ENCODE measurements around the gene TEDC2. TPM values are rescaled to one million over a fixed set of nuclear protein-coding genes. Genes with fewer than 3 reads are reported as not detected.
A peak's percentile ranks its signal among the peaks of the same experiment; 100 is the strongest.

TEDC2 gene
- total RNA-seq, 1 donor from 2014 or later = not detected

DNA sequence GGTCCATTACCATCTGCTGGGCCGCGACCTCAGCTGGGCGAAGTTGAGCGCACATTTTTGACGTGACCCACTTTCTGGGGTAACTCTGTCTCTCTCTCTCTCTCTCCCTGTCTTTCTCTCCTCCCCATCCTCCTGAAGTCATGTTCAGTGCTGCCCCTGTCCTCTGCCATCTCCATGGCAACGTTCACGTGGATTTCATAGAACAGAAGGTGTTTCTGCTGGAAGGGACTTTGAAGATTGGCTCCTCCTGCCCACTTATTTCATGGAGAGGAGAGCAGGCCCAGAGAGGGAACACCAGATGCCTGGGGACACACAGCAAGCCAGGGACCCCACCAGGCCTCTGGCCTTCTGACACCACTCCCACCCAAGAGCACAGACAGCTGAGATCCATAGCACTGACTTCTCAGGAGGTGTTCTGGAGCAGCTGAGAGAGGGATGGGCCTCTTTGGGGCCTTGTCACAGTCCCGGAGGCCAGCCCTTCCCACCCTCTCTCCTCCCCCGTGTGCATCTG lies 34.8 kb upstream of the TEDC2 start:
- peaks cover 2 to 3% of the 10 kb centered on the region in 2 donors for H3K4me1 ChIP-seq
- peak in 1 of 2 donors; percentile 43 for DNase-seq (ENCODE audit: low spot score in 2 of 2)
- TF ChIP-seq, protein P1, sequence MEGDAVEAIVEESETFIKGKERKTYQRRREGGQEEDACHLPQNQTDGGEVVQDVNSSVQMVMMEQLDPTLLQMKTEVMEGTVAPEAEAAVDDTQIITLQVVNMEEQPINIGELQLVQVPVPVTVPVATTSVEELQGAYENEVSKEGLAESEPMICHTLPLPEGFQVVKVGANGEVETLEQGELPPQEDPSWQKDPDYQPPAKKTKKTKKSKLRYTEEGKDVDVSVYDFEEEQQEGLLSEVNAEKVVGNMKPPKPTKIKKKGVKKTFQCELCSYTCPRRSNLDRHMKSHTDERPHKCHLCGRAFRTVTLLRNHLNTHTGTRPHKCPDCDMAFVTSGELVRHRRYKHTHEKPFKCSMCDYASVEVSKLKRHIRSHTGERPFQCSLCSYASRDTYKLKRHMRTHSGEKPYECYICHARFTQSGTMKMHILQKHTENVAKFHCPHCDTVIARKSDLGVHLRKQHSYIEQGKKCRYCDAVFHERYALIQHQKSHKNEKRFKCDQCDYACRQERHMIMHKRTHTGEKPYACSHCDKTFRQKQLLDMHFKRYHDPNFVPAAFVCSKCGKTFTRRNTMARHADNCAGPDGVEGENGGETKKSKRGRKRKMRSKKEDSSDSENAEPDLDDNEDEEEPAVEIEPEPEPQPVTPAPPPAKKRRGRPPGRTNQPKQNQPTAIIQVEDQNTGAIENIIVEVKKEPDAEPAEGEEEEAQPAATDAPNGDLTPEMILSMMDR (IDR thresholded peaks at IDR 0.05) = no peak
- H3K9me3 ChIP-seq = no peaks in the 10 kb centered on the region
- no peaks in the 10 kb centered on the region for H3K36me3 ChIP-seq
- H3K4me3 ChIP-seq = no peak overlapping the region
- no peak overlapping the region for H3K27ac ChIP-seq
- intact Hi-C loops (cut with DNase I) = loop anchor here (5.0 to 10.0 kb wide), 3 partner anchors 77 to 330 kb away; partner anchors contain the start of genes RNPS1 and SRRM2
- H3K27me3 ChIP-seq = no peaks in the 10 kb centered on the region

DNA sequence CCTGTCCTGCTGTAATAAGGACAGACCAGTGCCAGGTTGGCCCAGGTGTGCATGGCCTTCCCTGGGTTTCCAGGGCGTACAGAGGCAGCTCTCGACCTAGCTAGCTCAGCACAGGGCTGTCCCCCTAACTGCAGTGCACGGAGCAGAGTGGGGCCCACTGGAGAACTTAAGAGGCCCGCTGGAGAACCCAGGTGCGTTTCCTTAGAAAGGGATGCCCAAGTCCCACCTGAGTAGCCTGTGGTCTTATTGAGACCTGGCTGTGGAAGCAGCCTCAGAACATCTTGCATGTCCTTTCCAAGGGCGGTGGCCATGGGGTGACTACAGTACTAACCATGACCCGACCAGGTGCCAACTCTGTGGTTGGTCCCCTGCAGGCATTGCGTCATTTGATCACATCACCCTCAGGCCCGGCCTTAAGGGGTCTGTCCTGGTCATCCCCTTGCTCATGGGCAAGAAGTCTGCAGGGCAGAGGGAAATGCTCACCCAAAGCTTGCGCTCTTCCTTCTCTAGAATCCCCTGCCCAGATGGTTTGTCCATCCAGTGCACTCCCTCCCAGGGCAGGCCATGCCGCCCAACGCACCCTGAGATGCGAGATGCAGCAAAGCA lies 34.0 kb upstream of the TEDC2 start:
- Histone ChIP-seq H3K9me3 (no peaks in the 10 kb centered on the region), H3K27ac (no peak overlapping the region), H3K4me1 (peaks cover 3 to 7% of the 10 kb centered on the region in 2 donors), H3K4me3 (no peak overlapping the region), H3K27me3 (no peaks in the 10 kb centered on the region), H3K36me3 (no peaks in the 10 kb centered on the region)
- intact Hi-C loops (cut with DNase I) = loop anchor here (5.0 to 10.0 kb wide), 3 partner anchors 76 to 329 kb away; partner anchors contain the start of genes RNPS1 and SRRM2
- peak in 1 of 2 donors; percentile 58 for DNase-seq (ENCODE audit: low spot score in 2 of 2)
- TF ChIP-seq, protein P1 (IDR thresholded peaks at IDR 0.05) = no peak

DNA sequence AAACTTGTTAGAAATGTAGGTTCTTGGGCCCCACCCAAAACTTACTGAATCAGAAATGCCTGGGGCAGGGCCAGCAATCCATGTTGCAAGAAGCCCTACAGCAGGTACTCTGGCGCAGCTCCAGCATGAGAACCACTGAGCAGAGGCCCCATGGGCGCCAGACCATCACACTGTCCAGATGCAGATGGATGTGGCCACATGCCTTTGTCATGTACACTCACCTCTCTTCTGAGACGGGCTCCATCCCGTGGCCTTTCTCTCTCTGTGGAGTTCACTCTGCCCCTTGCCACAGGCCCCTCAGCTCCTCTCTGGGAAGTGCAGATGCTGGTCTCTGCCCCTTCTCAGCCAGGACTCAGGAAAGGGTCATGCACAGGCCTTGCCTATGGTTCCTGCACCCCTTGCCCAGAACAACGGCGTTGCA lies 33.0 kb upstream of the TEDC2 start:
- DNase-seq (ENCODE audit: low spot score in 2 of 2) = peak in 1 of 2 donors; percentile 60
- Histone ChIP-seq H3K27me3 (no peaks in the 10 kb centered on the region), H3K4me3 (no peak overlapping the region), H3K4me1 (peaks cover 3 to 7% of the 10 kb centered on the region in 2 donors), H3K27ac (no peak overlapping the region), H3K9me3 (no peaks in the 10 kb centered on the region), H3K36me3 (no peaks in the 10 kb centered on the region)
- TF ChIP-seq, protein P1 (IDR thresholded peaks at IDR 0.05) = no peak
- intact Hi-C loops (cut with DNase I) = loop anchor here (5.0 to 10.0 kb wide), 3 partner anchors 75 to 328 kb away; partner anchors contain the start of genes RNPS1 and SRRM2

DNA sequence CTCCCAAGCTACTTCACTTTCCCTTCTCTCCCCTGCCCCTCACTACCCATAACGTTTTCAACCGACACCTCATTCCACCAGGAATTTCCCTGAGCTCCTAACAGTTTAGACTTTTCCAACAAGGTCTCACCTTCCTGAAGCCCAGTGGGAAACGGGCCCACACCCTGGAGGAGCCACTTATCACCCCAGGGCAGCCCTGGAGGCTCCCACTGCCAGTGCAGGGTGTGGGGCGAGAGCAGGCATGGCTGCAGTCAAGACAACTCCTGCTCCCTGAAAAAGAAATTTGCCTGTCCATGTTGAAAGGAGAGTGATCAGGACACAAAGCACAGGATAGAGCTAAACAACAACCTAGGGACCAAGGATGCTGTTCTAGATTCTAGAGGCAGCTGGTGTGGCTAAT lies 32.4 kb upstream of the TEDC2 start:
- no peaks in the 10 kb centered on the region for H3K27me3 ChIP-seq
- peaks cover 3 to 7% of the 10 kb centered on the region in 2 donors for H3K4me1 ChIP-seq
- DNase-seq (ENCODE audit: low spot score in 2 of 2) = no peak
- H3K36me3 ChIP-seq = no peaks in the 10 kb centered on the region
- no peak overlapping the region for H3K4me3 ChIP-seq
- H3K27ac ChIP-seq = no peak overlapping the region
- intact Hi-C loops (cut with DNase I) = loop anchor here (5.0 to 10.0 kb wide), 3 partner anchors 75 to 327 kb away; partner anchors contain the start of genes RNPS1 and SRRM2
- H3K9me3 ChIP-seq = no peaks in the 10 kb centered on the region
- TF ChIP-seq, protein P1 (IDR thresholded peaks at IDR 0.05) = no peak

DNA sequence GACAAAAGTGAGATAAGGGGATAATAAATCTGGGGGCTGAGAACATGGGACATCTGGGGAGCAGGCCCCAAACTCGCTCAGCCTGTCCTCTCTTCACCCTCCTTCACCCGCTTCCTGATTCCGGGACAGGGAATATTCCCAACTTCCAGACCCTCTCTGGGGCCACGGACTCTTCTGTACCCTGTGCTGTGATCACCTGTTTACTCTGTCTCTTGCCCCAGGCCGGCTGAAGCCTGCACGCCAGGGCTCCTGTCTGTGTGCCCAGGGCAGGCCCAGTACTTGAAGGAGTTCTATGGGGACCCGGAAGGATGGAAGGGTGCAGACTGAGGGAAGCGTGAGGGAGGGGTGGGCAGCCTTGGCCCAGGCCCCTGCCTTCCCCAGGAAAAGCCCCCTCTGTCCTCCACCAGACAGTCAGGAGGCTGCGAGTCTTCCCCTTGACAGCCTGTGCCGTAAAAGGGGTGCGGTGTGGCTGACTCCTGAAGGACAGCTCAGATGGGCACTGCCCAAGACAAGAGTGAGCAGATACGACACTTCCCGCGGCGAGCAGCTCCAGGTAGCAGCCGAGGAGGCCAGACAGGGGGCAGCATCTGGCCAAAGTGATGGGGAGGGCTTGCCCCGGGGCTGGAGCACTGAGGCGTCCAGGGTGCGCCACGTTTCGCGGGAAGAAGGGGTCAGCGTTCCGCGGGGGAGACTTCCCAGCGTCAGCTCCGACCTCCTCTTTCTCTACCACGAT lies 31.7 kb upstream of the TEDC2 start:
- H3K27ac ChIP-seq = peak overlapping the region; percentile 57 to 68
- peaks cover 3 to 7% of the 10 kb centered on the region in 2 donors for H3K4me1 ChIP-seq
- H3K36me3 ChIP-seq = no peaks in the 10 kb centered on the region
- TF ChIP-seq, protein P1 (IDR thresholded peaks at IDR 0.05) = peak in 2 of 3 experiments; percentile 6 to 33
- no peaks in the 10 kb centered on the region for H3K9me3 ChIP-seq
- peak overlapping the region; percentile 57 to 93 for H3K4me3 ChIP-seq
- DNase-seq (ENCODE audit: low spot score in 2 of 2) = no peak
- intact Hi-C loops (cut with DNase I) = loop anchor here (5.0 to 10.0 kb wide), 3 partner anchors 74 to 327 kb away; partner anchors contain the start of genes RNPS1 and SRRM2
- no peaks in the 10 kb centered on the region for H3K27me3 ChIP-seq

Measured in ascending aorta (tissue), 2 donors.